PC-9 (cell line): ENCODE measurements around the gene TNIK.

Experiments used
- CTCF ChIP-seq: fragments of 200-600 bp; sonication (generic); conservative IDR thresholded peaks from 2 replicates; pipeline ENCODE4 v1.6.1; 2017; ENCODE audit warnings: mixed run types, antibody characterized with exemption, mild to moderate bottlenecking, moderate library complexity
- EZH2 ChIP-seq: fragments of 200-600 bp; sonication (generic); IDR thresholded peaks from 2 replicates; pipeline ENCODE4 v1.8.0; 2017; ENCODE audit warnings: antibody characterized with exemption, low read depth

- TF ChIP-seq CTCF (no peak), EZH2 (no peak)
Measured at GRCh38 chr3:171346019-171346418, 114.2 kb downstream of the TNIK start.
